ENCODE measurements around the gene CCDC149. TPM values are rescaled to one million over a fixed set of nuclear protein-coding genes. Genes with fewer than 3 reads are reported as not detected.
"Not testable (repeated sequence)": the region's sequence is repeated elsewhere in the genome, so short reads cannot be mapped to it uniquely, and the experiment has no call there.

Gene CCDC149
- total RNA-seq, 1 donor from 2014 or later, result 5.7 TPM

- H3K4me3 ChIP-seq (ENCODE audit: low read length in 3 of 3), result no peak overlapping the region
- no peak overlapping the region for H3K9ac ChIP-seq (ENCODE audit: low read depth in 1 of 3, low read length in 3 of 3)
- H3K9me3 ChIP-seq (ENCODE audit: control insufficient read depth in 3 of 3, low read length in 3 of 3), result peaks cover 0 to 1% (median 0%) of the 10 kb centered on the region in 3 donors
- no peaks in the 10 kb centered on the region for H3K27me3 ChIP-seq (ENCODE audit: control insufficient read depth in 3 of 3, insufficient read depth in 3 of 3, low read length in 3 of 3)
- no peak overlapping the region for H3K27ac ChIP-seq (ENCODE audit: low read depth, low read length)
- no peaks in the 10 kb centered on the region for H3K4me1 ChIP-seq (ENCODE audit: control insufficient read depth in 3 of 3, insufficient read depth in 3 of 3, low read length in 3 of 3)
- H3K36me3 ChIP-seq (ENCODE audit: control insufficient read depth in 3 of 3, insufficient read depth in 3 of 3, low read length in 3 of 3), result no peaks in the 10 kb centered on the region
These were observed 7.2 kb upstream of the CCDC149 start for GRCh38 chr4:24920008-24920407.

GRCh38 chr4:24917076-24917856 lies 4.4 kb upstream of the CCDC149 start:
- Histone ChIP-seq H3K9ac (ENCODE audit: low read depth in 1 of 3, low read length in 3 of 3) (no peak overlapping the region), H3K27ac (ENCODE audit: low read depth, low read length) (no peak overlapping the region), H3K4me3 (ENCODE audit: low read length in 3 of 3) (no peak overlapping the region), H3K27me3 (ENCODE audit: control insufficient read depth in 3 of 3, insufficient read depth in 3 of 3, low read length in 3 of 3) (no peaks in the 10 kb centered on the region), H3K36me3 (ENCODE audit: control insufficient read depth in 3 of 3, insufficient read depth in 3 of 3, low read length in 3 of 3) (no peaks in the 10 kb centered on the region), H3K9me3 (ENCODE audit: control insufficient read depth in 3 of 3, low read length in 3 of 3) (peaks cover 0 to 1% (median 0%) of the 10 kb centered on the region in 3 donors), H3K4me1 (ENCODE audit: control insufficient read depth in 3 of 3, insufficient read depth in 3 of 3, low read length in 3 of 3) (peaks cover 2 to 3% (median 2%) of the 10 kb centered on the region in 3 donors)

- no peaks in the 10 kb centered on the region for H3K27me3 ChIP-seq (ENCODE audit: control insufficient read depth in 3 of 3, insufficient read depth in 3 of 3, low read length in 3 of 3)
- H3K4me1 ChIP-seq (ENCODE audit: control insufficient read depth in 3 of 3, insufficient read depth in 3 of 3, low read length in 3 of 3), result peaks cover 2 to 11% (median 7%) of the 10 kb centered on the region in 3 donors
- no peak overlapping the region for H3K27ac ChIP-seq (ENCODE audit: low read depth, low read length)
- H3K9ac ChIP-seq (ENCODE audit: low read depth in 1 of 3, low read length in 3 of 3), result no peak overlapping the region
- peaks cover 0 to 3% (median 0%) of the 10 kb centered on the region in 3 donors for H3K36me3 ChIP-seq (ENCODE audit: control insufficient read depth in 3 of 3, insufficient read depth in 3 of 3, low read length in 3 of 3)
- no peak overlapping the region for H3K4me3 ChIP-seq (ENCODE audit: low read length in 3 of 3)
- H3K9me3 ChIP-seq (ENCODE audit: control insufficient read depth in 3 of 3, low read length in 3 of 3), result peaks cover 0 to 1% (median 0%) of the 10 kb centered on the region in 3 donors
These were observed 2.5 kb upstream of the CCDC149 start for GRCh38 chr4:24915121-24915922.

- Histone ChIP-seq H3K36me3 (ENCODE audit: control insufficient read depth in 3 of 3, insufficient read depth in 3 of 3, low read length in 3 of 3) (peaks cover 3 to 10% (median 5%) of the 10 kb centered on the region in 3 donors), H3K27me3 (ENCODE audit: control insufficient read depth in 3 of 3, insufficient read depth in 3 of 3, low read length in 3 of 3) (no peaks in the 10 kb centered on the region)
These were observed 1.6 kb upstream of the CCDC149 start for GRCh38 chr4:24914460-24914859.

GRCh38 chr4:24913119-24913485 lies 260 bp upstream of the CCDC149 start:
- Histone ChIP-seq H3K27me3 (ENCODE audit: control insufficient read depth in 3 of 3, insufficient read depth in 3 of 3, low read length in 3 of 3) (no peaks in the 10 kb centered on the region), H3K9ac (ENCODE audit: low read depth in 1 of 3, low read length in 3 of 3) (peak overlapping the region; percentile 76 to 88 (median 87)), H3K36me3 (ENCODE audit: control insufficient read depth in 3 of 3, insufficient read depth in 3 of 3, low read length in 3 of 3) (peaks cover 3 to 14% (median 8%) of the 10 kb centered on the region in 3 donors), H3K4me1 (ENCODE audit: control insufficient read depth in 3 of 3, insufficient read depth in 3 of 3, low read length in 3 of 3) (peaks cover 2 to 11% (median 7%) of the 10 kb centered on the region in 3 donors), H3K4me3 (ENCODE audit: low read length in 3 of 3) (peak overlapping the region; percentile 76 to 81 (median 76)), H3K9me3 (ENCODE audit: control insufficient read depth in 3 of 3, low read length in 3 of 3) (no peaks in the 10 kb centered on the region), H3K27ac (ENCODE audit: low read depth, low read length) (peak overlapping the region; percentile 65)

More at GRCh38 chr4:24914460-24914859, 1.6 kb upstream of the CCDC149 start:
- Histone ChIP-seq H3K27ac (ENCODE audit: low read depth, low read length) (no peak overlapping the region), H3K4me3 (ENCODE audit: low read length in 3 of 3) (no peak overlapping the region), H3K9me3 (ENCODE audit: control insufficient read depth in 3 of 3, low read length in 3 of 3) (no peaks in the 10 kb centered on the region), H3K9ac (ENCODE audit: low read depth in 1 of 3, low read length in 3 of 3) (no peak overlapping the region), H3K4me1 (ENCODE audit: control insufficient read depth in 3 of 3, insufficient read depth in 3 of 3, low read length in 3 of 3) (peaks cover 2 to 11% (median 7%) of the 10 kb centered on the region in 3 donors)

GRCh38 chr4:24910499-24910898 lies 2.3 kb downstream of the CCDC149 start:
- peaks cover 6 to 18% (median 14%) of the 10 kb centered on the region in 3 donors for H3K36me3 ChIP-seq (ENCODE audit: control insufficient read depth in 3 of 3, insufficient read depth in 3 of 3, low read length in 3 of 3)
- H3K9me3 ChIP-seq (ENCODE audit: control insufficient read depth in 3 of 3, low read length in 3 of 3), result no peaks in the 10 kb centered on the region
- H3K27me3 ChIP-seq (ENCODE audit: control insufficient read depth in 3 of 3, insufficient read depth in 3 of 3, low read length in 3 of 3), result no peaks in the 10 kb centered on the region
- H3K4me1 ChIP-seq (ENCODE audit: control insufficient read depth in 3 of 3, insufficient read depth in 3 of 3, low read length in 3 of 3), result peaks cover 2 to 11% (median 7%) of the 10 kb centered on the region in 3 donors
- H3K27ac ChIP-seq (ENCODE audit: low read depth, low read length), result no peak overlapping the region
- no peak overlapping the region for H3K4me3 ChIP-seq (ENCODE audit: low read length in 3 of 3)
- no peak overlapping the region for H3K9ac ChIP-seq (ENCODE audit: low read depth in 1 of 3, low read length in 3 of 3)

GRCh38 chr4:24909606-24910005 lies 3.2 kb downstream of the CCDC149 start:
- H3K9me3 ChIP-seq (ENCODE audit: control insufficient read depth in 3 of 3, low read length in 3 of 3); H3K9ac ChIP-seq (ENCODE audit: low read depth in 1 of 3, low read length in 3 of 3); H3K4me3 ChIP-seq (ENCODE audit: low read length in 3 of 3); H3K27me3 ChIP-seq (ENCODE audit: control insufficient read depth in 3 of 3, insufficient read depth in 3 of 3, low read length in 3 of 3); H3K27ac ChIP-seq (ENCODE audit: low read depth, low read length): not testable (repeated sequence)
- H3K4me1 ChIP-seq (ENCODE audit: control insufficient read depth in 3 of 3, insufficient read depth in 3 of 3, low read length in 3 of 3), result peaks cover 2 to 11% (median 7%) of the 10 kb centered on the region in 3 donors
- H3K36me3 ChIP-seq (ENCODE audit: control insufficient read depth in 3 of 3, insufficient read depth in 3 of 3, low read length in 3 of 3), result peaks cover 6 to 18% (median 14%) of the 10 kb centered on the region in 3 donors

- Histone ChIP-seq H3K9ac (ENCODE audit: low read depth in 1 of 3, low read length in 3 of 3) (no peak overlapping the region), H3K4me3 (ENCODE audit: low read length in 3 of 3) (no peak overlapping the region), H3K27me3 (ENCODE audit: control insufficient read depth in 3 of 3, insufficient read depth in 3 of 3, low read length in 3 of 3) (no peaks in the 10 kb centered on the region), H3K36me3 (ENCODE audit: control insufficient read depth in 3 of 3, insufficient read depth in 3 of 3, low read length in 3 of 3) (no peaks in the 10 kb centered on the region), H3K9me3 (ENCODE audit: control insufficient read depth in 3 of 3, low read length in 3 of 3) (no peaks in the 10 kb centered on the region), H3K27ac (ENCODE audit: low read depth, low read length) (no peak overlapping the region), H3K4me1 (ENCODE audit: control insufficient read depth in 3 of 3, insufficient read depth in 3 of 3, low read length in 3 of 3) (no peaks in the 10 kb centered on the region)
These were observed 15.2 kb downstream of the CCDC149 start for GRCh38 chr4:24897639-24898038.

GRCh38 chr4:24896977-24897376 lies 15.9 kb downstream of the CCDC149 start:
- no peak overlapping the region for H3K27ac ChIP-seq (ENCODE audit: low read depth, low read length)

GRCh38 chr4:24896056-24896455 lies 16.8 kb downstream of the CCDC149 start:
- Histone ChIP-seq H3K9me3 (ENCODE audit: control insufficient read depth in 3 of 3, low read length in 3 of 3) (no peaks in the 10 kb centered on the region), H3K27ac (ENCODE audit: low read depth, low read length) (no peak overlapping the region), H3K9ac (ENCODE audit: low read depth in 1 of 3, low read length in 3 of 3) (no peak overlapping the region), H3K27me3 (ENCODE audit: control insufficient read depth in 3 of 3, insufficient read depth in 3 of 3, low read length in 3 of 3) (no peaks in the 10 kb centered on the region), H3K4me3 (ENCODE audit: low read length in 3 of 3) (no peak overlapping the region), H3K36me3 (ENCODE audit: control insufficient read depth in 3 of 3, insufficient read depth in 3 of 3, low read length in 3 of 3) (no peaks in the 10 kb centered on the region), H3K4me1 (ENCODE audit: control insufficient read depth in 3 of 3, insufficient read depth in 3 of 3, low read length in 3 of 3) (no peaks in the 10 kb centered on the region)

More at GRCh38 chr4:24896977-24897376, 15.9 kb downstream of the CCDC149 start:
- no peaks in the 10 kb centered on the region for H3K4me1 ChIP-seq (ENCODE audit: control insufficient read depth in 3 of 3, insufficient read depth in 3 of 3, low read length in 3 of 3)
- H3K36me3 ChIP-seq (ENCODE audit: control insufficient read depth in 3 of 3, insufficient read depth in 3 of 3, low read length in 3 of 3), result no peaks in the 10 kb centered on the region
- no peak overlapping the region for H3K4me3 ChIP-seq (ENCODE audit: low read length in 3 of 3)
- no peaks in the 10 kb centered on the region for H3K27me3 ChIP-seq (ENCODE audit: control insufficient read depth in 3 of 3, insufficient read depth in 3 of 3, low read length in 3 of 3)
- no peaks in the 10 kb centered on the region for H3K9me3 ChIP-seq (ENCODE audit: control insufficient read depth in 3 of 3, low read length in 3 of 3)
- H3K9ac ChIP-seq (ENCODE audit: low read depth in 1 of 3, low read length in 3 of 3), result no peak overlapping the region

Measured in skeletal muscle tissue (tissue), 4 donors.